ENCODE results near the gene ZNF408. TPM values are rescaled to one million over a fixed set of nuclear protein-coding genes. Genes with fewer than 3 reads are reported as not detected.

Gene ZNF408
- total RNA-seq, 3 donors from 2014 or later: 8.0 to 13.2 (median 12.8) TPM

GRCh38 chr11:46673713-46674462 lies 26.9 kb upstream of the ZNF408 start:
- Histone ChIP-seq H3K9me3 (no peaks in the 10 kb centered on the region), H3K4me3 (no peak overlapping the region), H3K36me3 (ENCODE audit: low read depth) (peaks cover 8% of the 10 kb centered on the region), H3K4me1 (ENCODE audit: low read depth) (peaks cover 24% of the 10 kb centered on the region)
- intact Hi-C loops (cut with DNase I, micrococcal nuclease): no loop called here
- ATAC-seq (peak; percentile 1), DNase-seq (no peak)
- TF ChIP-seq CTCF (IDR thresholded peaks at IDR 0.05): no peak

- peaks cover 16% of the 10 kb centered on the region for H3K36me3 ChIP-seq (ENCODE audit: low read depth)
- no peaks in the 10 kb centered on the region for H3K9me3 ChIP-seq
- DNase-seq (peak in 2 of 3 donors; percentile 59 to 61), ATAC-seq (peak; percentile 73)
- peaks cover 24% of the 10 kb centered on the region for H3K4me1 ChIP-seq (ENCODE audit: low read depth)
- H3K4me3 ChIP-seq: no peak overlapping the region
- intact Hi-C loops (cut with DNase I, micrococcal nuclease): no loop called here
- no peak for TF ChIP-seq CTCF (IDR thresholded peaks at IDR 0.05)
Observed at GRCh38 chr11:46674463-46675287, 26.2 kb upstream of the ZNF408 start.

GRCh38 chr11:46675288-46675851 lies 25.5 kb upstream of the ZNF408 start:
- no peaks in the 10 kb centered on the region for H3K9me3 ChIP-seq
- H3K36me3 ChIP-seq (ENCODE audit: low read depth): peaks cover 23% of the 10 kb centered on the region
- no peak overlapping the region for H3K4me3 ChIP-seq
- peaks cover 24% of the 10 kb centered on the region for H3K4me1 ChIP-seq (ENCODE audit: low read depth)
- intact Hi-C loops (cut with DNase I, micrococcal nuclease): no loop called here
- peak; percentile 85 for ATAC-seq
- TF ChIP-seq CTCF (IDR thresholded peaks at IDR 0.05): no peak
- DNase-seq: peak in 2 of 3 donors; percentile 60 to 71

- Histone ChIP-seq H3K4me3 (no peak overlapping the region), H3K36me3 (ENCODE audit: low read depth) (peaks cover 28% of the 10 kb centered on the region), H3K4me1 (ENCODE audit: low read depth) (peaks cover 24% of the 10 kb centered on the region), H3K9me3 (no peaks in the 10 kb centered on the region)
- intact Hi-C loops (cut with DNase I, micrococcal nuclease): no loop called here
- no peak for ATAC-seq
- no peak for DNase-seq
- TF ChIP-seq CTCF (IDR thresholded peaks at IDR 0.05): no peak
Observed at GRCh38 chr11:46675949-46676348, 24.9 kb upstream of the ZNF408 start.

GRCh38 chr11:46676436-46677158 lies 24.2 kb upstream of the ZNF408 start:
- H3K9me3 ChIP-seq: no peaks in the 10 kb centered on the region
- ATAC-seq (no peak), DNase-seq (no peak)
- H3K4me1 ChIP-seq (ENCODE audit: low read depth): peaks cover 24% of the 10 kb centered on the region
- intact Hi-C loops (cut with DNase I, micrococcal nuclease): no loop called here
- H3K36me3 ChIP-seq (ENCODE audit: low read depth): peaks cover 25% of the 10 kb centered on the region
- no peak overlapping the region for H3K4me3 ChIP-seq
- TF ChIP-seq CTCF (IDR thresholded peaks at IDR 0.05): no peak
